SW 1271 (cell line): Measurements from ENCODE around the gene RNF224.
A peak's percentile ranks its signal among the peaks of the same experiment; 100 is the strongest.

Source experiments
- DNase-seq, 2 experiments: peaks; one replicate each; lab custom pipeline; 2025; lab: John Stamatoyannopoulos, UW

Gene RNF224

DNA sequence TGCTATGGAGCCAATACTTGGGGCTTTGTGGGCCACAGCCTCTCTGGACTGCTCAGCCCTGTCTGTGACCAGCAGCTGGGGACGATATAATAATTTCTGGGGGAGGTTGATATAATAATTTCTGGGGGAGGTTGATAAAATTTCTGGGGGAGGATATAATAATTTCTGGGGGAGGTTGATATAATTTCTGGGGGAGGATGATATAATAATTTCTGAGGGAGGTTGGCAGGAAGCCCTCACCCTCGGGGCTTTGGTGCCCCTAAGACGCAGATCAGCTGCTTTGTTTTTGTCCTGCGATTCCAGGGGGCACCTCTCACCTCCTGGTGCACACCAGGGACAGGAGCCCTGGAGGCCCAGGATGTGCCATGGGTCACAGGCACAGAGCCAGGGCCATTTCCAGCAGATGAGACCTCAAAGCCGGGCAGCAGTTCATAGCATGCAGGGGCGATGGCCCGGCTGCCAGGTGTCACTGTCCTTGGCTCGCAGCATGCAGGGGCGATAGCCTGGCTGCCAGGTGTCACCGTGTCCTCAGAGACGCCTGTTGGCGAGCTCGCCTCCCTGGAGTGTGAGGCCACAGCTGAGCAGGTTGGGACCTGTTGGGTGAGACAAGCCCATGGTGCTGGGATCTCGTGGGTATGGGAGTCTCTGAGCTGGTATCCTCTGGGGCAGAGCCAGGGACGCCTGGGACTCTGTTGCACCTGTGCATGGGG, 46.5 kb downstream of the RNF224 start:
- no peak for DNase-seq

DNA sequence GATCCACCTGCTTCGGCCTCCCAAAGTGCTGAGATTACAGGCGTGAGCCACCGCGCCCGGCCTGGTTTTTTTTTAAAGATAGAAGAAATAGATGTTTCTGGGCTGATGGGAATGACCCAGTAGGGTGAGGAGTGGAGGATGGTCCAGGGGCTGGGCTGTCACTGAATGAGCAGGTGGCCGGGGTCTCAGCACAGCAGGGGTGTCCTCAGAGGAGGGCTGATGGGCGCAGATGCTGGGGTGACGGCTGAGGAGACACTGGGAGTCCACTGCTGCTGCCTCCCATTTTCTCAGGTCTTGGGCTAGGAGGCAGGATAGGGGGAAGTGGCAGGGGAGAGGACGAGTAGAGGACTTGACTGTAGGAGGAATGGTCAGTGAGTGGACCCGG, 47.9 kb downstream of the RNF224 start:
- no peak for DNase-seq

DNA sequence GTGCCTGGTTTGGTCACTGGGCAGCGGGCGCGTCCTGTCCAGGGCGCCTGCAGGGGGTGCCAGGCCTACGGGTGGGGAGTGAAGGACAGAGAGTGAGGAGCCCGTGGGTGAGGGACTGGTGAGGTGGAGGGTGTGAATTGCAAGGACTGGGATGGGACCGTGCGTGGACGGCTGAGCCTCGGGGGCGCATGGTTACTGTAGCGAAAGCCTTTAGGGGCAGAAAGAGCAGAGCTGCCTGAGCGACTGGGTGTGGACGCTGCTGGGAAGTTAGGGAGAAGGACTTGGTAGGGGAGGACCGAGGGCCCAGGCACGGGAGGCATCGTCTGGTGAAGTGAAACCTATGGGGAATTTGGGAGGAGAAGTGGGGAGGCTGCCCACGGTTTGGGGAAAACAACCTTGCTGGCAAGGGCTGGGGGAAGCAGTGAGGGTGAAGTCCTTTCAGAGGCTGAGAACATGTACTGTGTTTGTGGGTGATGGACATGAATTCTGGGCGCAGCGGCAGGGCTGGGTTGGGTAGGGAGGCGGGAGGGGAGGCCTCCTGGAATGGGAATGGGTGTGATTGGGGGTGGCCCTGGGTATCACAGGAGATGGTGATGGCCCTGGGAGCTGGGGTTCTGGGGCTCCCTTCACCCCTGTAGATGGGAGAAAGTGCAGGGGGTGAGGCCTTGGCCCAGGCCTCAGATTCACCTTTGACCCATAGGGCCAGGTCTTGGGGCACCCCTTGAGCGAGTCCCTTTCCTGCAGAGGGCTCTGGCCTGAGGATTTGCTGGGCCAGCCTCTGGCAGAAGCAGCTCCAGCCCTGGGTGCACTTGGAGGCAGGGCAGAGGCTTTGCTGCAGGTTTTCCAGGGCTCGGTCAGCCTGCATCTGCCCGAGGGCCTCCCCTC, 48.5 kb downstream of the RNF224 start:
- DNase-seq = no peak

DNA sequence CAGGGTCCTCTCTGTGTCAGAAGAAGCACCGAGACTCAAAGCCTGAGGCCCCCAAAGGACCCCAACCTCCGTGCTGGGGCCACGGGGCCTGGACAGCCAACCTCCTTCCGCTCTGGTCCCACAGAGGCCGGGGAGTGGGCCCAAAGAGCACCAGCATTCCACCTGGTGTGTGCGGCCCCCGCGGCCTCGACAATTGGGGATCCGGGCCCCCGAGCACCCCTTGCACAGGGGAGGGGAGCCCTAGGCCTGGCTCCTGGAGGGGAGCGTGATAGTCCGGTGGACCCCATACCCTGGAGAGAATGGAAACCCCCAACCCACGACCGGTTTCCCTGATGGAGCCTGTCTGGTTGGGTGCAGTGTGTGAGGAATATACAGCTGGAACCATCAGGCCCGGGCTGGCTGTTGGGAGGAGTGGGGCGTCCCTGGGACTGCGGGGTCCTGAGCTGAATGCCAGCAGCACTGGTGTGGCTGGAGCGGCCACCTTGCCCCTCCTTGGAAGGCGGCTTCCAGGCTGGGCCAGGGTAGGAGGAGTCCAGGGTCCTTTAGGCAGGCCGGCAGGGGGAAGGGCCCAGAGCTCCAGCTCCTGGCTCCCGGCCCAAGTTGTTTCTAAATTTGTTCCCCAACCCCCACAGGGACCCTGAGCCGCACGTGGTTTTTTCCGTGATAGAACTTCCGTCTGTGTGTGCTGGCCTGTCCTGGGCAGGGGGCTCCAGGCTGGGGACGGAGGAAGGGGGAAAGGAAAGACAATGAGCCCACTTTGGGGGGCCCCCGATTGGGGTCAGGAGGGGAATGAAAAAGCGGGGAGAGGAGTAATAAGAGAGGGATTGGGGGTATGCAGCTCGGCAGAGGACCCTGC, 49.4 kb downstream of the RNF224 start:
- peak in 1 of 2 experiments; percentile 48 for DNase-seq

DNA sequence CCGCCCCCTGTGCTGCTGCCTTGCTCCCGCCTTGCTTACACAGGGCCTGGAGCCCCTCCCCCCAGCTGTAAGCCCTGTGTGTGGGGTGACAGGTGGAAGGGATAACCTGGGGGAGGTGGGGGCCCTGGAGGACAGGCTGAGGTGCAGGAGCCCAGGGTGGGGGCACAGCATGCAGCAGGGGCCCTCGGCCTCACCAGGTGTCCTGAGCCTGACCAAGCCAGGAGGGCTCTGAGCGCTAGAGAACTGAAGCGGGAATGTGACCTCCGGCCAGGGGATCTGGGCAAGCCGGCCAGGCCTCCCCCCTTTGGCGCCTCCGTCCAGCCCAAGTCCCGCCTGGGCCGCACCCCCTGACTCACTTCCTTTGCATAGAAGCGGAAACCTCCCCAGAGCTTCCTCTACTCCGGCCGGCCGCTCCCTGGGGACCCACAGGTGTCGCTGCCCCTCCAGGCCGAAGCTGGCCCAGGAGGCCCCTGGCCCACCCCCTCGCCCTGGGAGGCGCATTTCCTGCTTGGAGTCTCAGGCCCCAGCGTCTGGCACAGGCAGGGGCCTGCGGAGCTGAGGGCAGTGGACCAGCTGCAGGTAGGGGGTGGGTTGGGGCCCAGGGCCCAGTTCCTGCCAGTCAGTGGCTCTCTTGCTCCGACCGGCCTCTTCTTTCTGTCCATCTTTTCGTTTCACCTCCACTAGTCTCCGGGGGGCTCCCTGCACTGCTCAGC, 50.2 kb downstream of the RNF224 start, which contains the start of gene TOR4A:
Gene TOR4A (plus strand): TSS at position 398 of the 713 bp plus-strand sequence. CDS start 964 bp downstream, outside the sequence.
- DNase-seq = peak; percentile 92 to 93

DNA sequence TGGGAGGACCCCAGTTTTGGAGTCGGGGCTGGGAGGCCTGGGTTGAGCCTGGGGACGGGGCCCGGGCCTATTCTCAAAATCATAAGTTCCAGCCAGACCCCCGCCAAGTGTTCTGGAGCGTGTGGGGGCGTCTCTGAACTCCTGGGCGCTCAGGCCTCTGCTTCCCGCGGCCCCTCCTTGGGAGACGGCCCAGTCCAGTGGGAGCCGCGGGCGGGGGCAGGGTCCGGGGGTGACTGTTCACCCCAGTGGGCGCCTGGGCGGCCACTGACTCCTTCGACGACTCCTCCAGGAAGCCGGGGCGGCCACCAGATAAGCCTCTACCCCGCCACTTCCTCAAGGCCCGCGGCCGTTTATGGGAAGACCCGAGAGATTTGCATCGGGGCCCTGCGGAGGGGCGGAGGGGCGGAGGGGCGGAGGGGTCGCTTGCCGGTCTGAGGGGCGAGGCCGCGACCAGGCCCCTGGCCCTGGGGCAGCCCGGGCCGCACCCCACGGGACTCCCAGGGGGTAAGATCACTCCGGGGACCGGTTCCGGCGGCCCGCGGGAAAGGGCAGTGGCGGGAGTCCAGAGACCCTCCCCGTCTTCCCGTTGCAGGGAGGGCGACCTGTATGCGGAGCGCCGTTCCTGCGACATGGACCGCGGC, 50.9 kb downstream of the RNF224 start:
- DNase-seq = no peak
